ENCODE results near the gene GLRB. TPM values are rescaled to one million over a fixed set of nuclear protein-coding genes. Genes with fewer than 3 reads are reported as not detected.

The GLRB gene
- total and polyA plus RNA-seq, 7 donors, result 1.2 to 5.6 (median 2.4) TPM

DNA sequence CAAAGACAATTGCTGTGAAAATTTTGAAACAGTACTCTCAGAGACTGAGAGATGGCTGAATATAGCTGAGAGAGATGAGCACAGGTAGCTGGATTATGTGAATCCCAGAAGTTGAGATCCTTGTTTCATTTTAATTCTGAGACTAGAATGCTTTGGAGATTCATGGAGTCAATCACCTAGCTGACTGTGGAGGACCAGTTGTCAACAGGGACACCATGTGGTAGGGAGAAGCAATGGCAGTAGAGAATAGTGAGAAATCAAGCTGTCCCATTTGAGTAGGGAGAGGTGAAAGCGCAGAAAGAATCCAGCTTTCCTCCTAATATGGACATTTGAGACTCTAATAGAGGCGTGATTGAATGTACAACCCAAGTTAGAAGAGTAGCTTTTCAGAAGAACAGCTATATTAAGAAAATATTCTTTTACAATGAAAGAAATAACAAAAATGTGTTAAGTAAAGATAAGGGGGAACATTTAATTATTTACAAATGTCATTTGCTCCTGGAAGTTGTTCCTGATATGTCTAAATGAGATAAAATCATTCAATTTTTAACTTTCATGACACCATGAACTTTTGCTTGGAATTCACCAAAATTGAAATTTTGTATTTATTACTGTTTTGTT, 30.3 kb upstream of the GLRB start:
- Histone ChIP-seq H3K27me3 (ENCODE audit: insufficient read depth in 3 of 3, low read length in 2 of 3) (no peaks in the 10 kb centered on the region), H3K4me1 (no peaks in the 10 kb centered on the region), H3K36me3 (ENCODE audit: insufficient read depth in 1 of 2, low read depth in 1 of 2) (no peaks in the 10 kb centered on the region), H3K9me3 (no peaks in the 10 kb centered on the region), H3K27ac (no peak overlapping the region), H3K4me3 (no peak overlapping the region)
- ATAC-seq (peak; percentile 80 to 90 (median 84)), DNase-seq (no peak)
- WGBS, 3 donors, result 16 to 22% (median 18%) methylated on average over 2 of the region's 2 CpGs
- TF ChIP-seq, protein P1, sequence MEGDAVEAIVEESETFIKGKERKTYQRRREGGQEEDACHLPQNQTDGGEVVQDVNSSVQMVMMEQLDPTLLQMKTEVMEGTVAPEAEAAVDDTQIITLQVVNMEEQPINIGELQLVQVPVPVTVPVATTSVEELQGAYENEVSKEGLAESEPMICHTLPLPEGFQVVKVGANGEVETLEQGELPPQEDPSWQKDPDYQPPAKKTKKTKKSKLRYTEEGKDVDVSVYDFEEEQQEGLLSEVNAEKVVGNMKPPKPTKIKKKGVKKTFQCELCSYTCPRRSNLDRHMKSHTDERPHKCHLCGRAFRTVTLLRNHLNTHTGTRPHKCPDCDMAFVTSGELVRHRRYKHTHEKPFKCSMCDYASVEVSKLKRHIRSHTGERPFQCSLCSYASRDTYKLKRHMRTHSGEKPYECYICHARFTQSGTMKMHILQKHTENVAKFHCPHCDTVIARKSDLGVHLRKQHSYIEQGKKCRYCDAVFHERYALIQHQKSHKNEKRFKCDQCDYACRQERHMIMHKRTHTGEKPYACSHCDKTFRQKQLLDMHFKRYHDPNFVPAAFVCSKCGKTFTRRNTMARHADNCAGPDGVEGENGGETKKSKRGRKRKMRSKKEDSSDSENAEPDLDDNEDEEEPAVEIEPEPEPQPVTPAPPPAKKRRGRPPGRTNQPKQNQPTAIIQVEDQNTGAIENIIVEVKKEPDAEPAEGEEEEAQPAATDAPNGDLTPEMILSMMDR (IDR thresholded peaks at IDR 0.05), result peak; percentile 77
- intact Hi-C loops (cut with DNase I), result loop anchor here (2.0 to 10.0 kb wide), 5 partner anchors 73 to 573 kb away; no protein-coding TSS in a partner anchor

DNA sequence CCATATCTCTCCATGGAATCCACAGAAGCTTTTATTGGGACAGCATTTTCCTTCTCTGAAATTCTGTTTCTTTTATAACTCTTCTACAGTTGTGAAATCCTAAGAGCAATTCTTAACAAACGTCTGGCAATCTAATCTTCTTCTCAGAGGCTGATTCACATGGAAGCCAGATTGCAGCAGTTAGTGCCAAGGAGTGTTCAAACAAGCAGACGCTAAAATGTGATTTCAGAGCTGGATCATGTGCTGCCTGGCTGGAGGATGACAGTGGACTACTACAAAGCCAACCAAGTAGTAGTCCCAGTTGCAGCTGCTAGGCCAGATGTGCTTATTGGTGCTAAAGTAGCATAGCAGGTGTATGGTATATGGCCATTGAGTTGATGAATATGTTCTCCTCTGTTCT, 27.7 kb upstream of the GLRB start:
- no peaks in the 10 kb centered on the region for H3K9me3 ChIP-seq
- H3K27me3 ChIP-seq (ENCODE audit: insufficient read depth in 3 of 3, low read length in 2 of 3), result no peaks in the 10 kb centered on the region
- intact Hi-C loops (cut with DNase I), result loop anchor here (5.0 to 10.0 kb wide), 3 partner anchors 353 to 576 kb away; no protein-coding TSS in a partner anchor
- no peak overlapping the region for H3K4me3 ChIP-seq
- TF ChIP-seq, protein P1 (IDR thresholded peaks at IDR 0.05), result no peak
- WGBS, 3 donors, result 14 to 36% (median 16%) methylated on average over 2 of the region's 2 CpGs
- DNase-seq (peak; percentile 32 to 56), ATAC-seq (peak in 2 of 4 donors; percentile 55 to 63)
- H3K36me3 ChIP-seq (ENCODE audit: insufficient read depth in 1 of 2, low read depth in 1 of 2), result no peaks in the 10 kb centered on the region
- no peak overlapping the region for H3K27ac ChIP-seq
- no peaks in the 10 kb centered on the region for H3K4me1 ChIP-seq

- DNase-seq (no peak), ATAC-seq (no peak)
- Histone ChIP-seq H3K27ac (no peak overlapping the region), H3K9me3 (no peaks in the 10 kb centered on the region), H3K4me1 (no peaks in the 10 kb centered on the region), H3K4me3 (no peak overlapping the region), H3K36me3 (ENCODE audit: insufficient read depth in 1 of 2, low read depth in 1 of 2) (no peaks in the 10 kb centered on the region), H3K27me3 (ENCODE audit: insufficient read depth in 3 of 3, low read length in 2 of 3) (no peaks in the 10 kb centered on the region)
- TF ChIP-seq, protein P1 (IDR thresholded peaks at IDR 0.05), result no peak
- 93 to 96% (median 94%) methylated on average over 4 of the region's 4 CpGs for WGBS, 3 donors
- intact Hi-C loops (cut with DNase I), result no loop called here
These were observed 25.4 kb upstream of the GLRB start for GRCh38 chr4:157050561-157050960.

- no peak for DNase-seq
- no peaks in the 10 kb centered on the region for H3K4me1 ChIP-seq
- H3K4me3 ChIP-seq, result no peak overlapping the region
- H3K27ac ChIP-seq, result no peak overlapping the region
- H3K27me3 ChIP-seq (ENCODE audit: insufficient read depth in 3 of 3, low read length in 2 of 3), result no peaks in the 10 kb centered on the region
- TF ChIP-seq, protein P1 (IDR thresholded peaks at IDR 0.05), result no peak
- 73 to 76% (median 74%) methylated on average over 11 of the region's 11 CpGs for WGBS, 3 donors
- no peak for ATAC-seq
- H3K9me3 ChIP-seq, result no peaks in the 10 kb centered on the region
- intact Hi-C loops (cut with DNase I), result no loop called here
- H3K36me3 ChIP-seq (ENCODE audit: insufficient read depth in 1 of 2, low read depth in 1 of 2), result no peaks in the 10 kb centered on the region
These were observed 23.4 kb upstream of the GLRB start for GRCh38 chr4:157052429-157053040.

Data from psoas muscle (tissue), 8 donors.